ENCODE measurements around the gene DNASE1L2.
A peak's percentile ranks its signal among the peaks of the same experiment; 100 is the strongest.

The DNASE1L2 gene

DNA sequence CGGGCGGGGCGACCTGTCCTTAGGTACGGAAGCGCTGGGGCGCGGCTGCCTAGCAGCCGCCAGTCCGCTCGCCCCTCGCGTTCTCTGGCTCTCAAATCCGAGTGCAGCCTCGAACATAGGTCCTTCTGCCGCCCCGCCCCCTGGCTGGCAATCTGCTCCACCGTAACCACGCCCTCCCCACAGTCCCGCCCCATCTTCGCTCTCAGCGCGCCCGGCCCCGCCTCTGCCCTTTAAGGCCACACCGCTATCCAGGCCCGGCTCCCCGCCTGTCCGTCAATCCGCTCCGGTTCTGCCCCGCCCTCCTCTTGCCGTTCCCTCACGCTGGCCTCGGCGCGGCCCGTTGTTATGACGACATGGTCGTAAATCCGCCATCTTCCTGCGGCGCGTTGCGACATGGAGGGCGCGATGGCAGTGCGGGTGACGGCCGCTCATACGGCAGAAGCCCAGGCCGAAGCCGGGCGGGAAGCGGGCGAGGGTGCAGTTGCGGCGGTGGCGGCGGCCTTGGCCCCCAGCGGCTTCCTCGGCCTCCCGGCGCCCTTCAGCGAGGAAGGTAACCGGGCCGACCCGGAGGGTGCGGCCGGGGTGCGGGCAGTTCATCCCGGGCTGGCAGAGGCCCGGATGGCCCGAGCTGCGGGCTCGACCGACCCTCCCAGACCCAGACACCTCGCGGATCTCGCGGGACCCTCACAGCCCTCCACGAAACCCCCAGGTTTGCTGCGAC is 12.9 kb upstream of the DNASE1L2 start, which contains the start of gene E4F1:
Gene E4F1 (plus strand): TSS at position 371 of the 721 bp plus-strand sequence. CDS start 23 bp downstream, at position 394.
- DNase-seq (ENCODE audit: low read depth, low spot score), result peak; percentile 100

DNA sequence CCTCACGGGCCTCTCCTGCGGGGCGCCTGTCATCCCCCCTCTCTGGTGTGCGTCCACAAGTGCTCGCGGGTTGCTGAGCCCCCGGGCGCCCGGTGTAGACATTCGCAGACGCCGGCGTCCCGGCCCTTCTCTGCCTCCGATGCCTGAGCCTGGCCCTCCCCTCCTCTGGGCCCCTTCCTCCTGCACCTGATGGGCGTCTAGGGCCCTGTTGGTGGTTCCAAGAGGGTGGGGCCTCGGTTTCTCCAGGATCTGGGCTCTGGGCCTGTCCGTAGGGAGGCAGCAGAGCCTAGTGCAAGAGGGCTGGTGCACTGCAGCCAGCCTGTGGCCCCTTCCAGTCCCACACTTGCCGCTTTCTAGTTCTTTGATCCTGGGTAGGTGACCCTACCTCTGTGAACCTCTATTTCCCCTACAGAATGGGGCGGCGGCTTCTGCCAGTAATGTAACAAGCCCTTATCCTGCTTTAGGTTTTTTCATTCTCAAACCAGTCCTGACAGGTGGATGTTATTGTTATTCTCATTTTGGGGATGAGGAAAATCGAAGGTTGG is 12.2 kb upstream of the DNASE1L2 start:
- peak; percentile 70 for DNase-seq (ENCODE audit: low read depth, low spot score)

DNA sequence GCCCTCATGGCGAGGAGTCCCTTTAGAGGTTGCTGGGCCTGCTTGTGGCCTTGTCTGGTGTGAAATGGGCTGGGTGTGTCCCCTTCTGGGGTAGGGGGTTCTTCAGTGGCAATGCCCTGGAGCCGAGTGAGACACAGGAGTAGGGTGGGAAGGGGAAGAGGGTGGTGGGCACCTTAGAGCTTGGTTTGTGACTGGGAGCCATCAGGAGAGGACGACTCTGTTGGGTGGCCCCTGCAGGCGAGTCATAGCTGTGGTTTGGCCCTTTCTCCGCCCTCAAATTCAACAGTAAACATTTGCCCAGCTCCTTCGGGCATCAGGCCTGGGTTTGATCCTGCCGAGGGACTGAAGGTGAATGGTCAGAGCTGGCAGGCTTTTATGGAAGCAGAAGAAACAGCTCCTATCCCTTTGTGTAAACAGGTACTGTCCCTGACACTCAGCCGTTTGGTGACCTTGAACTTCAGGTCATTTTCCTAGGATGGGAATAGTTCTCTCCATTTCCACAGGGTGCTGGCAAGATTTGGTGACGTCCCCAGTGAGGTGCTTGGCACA is 9.9 kb upstream of the DNASE1L2 start:
- no peak for DNase-seq (ENCODE audit: low read depth, low spot score)

DNA sequence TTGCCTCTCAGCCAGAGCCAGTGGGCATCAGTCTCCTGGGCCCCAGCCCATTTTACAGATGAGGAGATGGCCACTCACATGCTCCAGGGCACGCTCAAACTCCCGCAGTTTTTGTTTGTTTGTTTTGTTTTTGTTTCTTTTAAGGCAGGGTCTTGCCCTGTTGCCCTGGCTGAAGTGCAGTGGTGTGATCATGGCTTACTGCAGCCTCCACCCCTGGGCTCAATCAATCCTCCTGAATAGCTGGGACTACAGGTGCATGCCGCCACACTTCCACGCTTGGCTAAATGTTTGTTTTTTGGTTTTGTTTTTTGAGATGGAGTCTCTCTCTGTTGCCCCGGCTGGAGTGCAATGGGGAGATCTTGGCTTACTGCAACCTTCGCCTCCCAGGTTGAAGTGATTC is 9.3 kb upstream of the DNASE1L2 start:
- DNase-seq (ENCODE audit: low read depth, low spot score), result no peak

DNA sequence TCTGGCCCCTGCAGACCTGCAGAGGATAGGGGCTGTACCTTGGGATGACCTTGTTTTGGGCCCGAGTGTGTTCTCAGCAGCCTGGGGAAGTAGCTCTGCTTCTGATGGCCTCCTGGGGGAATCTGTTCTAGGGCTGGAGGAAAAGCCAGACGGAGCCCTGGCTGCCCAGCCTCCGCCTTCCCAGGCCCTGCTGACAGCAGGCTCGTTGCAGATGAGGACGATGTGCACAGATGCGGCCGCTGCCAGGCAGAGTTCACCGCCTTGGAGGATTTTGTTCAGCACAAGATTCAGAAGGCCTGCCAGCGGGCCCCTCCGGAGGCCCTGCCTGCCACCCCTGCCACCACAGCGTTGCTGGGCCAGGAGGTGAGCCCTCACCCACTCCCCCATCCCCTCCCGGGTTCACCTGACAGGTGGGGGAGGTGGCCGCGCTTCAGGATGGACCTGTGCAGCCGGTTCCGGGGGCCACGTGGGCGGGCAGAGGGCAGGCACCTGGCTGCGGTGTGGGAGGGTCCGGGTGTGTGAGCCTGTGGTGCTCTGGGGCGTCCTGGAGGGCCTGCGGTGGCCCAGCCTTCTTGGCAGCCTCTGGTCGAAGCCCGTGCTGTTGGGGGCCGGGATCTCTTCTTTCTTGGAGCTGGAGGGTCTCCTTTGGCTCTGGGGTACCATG is 8.0 kb upstream of the DNASE1L2 start:
- no peak for DNase-seq (ENCODE audit: low read depth, low spot score)

DNA sequence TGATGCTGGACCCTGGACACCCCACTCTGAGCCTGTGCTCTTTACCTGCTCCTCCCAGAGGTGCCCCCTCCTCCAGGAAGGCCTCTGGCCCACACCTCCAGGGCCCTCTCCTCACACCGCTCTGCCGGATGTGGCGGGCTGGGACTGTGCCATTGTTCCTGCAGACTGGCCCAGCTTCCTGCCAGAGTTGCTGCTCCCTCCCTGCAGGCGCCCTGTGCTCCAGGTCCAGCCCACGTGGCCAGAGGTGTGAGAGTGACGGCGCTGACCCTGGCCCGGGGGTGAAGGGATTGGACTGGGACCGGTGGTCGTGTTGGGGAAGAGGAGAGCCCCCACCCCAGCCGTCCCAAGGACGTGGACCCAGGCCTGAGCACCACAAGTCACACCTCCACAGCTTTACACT is 7.2 kb upstream of the DNASE1L2 start:
- no peak for DNase-seq (ENCODE audit: low read depth, low spot score)

DNA sequence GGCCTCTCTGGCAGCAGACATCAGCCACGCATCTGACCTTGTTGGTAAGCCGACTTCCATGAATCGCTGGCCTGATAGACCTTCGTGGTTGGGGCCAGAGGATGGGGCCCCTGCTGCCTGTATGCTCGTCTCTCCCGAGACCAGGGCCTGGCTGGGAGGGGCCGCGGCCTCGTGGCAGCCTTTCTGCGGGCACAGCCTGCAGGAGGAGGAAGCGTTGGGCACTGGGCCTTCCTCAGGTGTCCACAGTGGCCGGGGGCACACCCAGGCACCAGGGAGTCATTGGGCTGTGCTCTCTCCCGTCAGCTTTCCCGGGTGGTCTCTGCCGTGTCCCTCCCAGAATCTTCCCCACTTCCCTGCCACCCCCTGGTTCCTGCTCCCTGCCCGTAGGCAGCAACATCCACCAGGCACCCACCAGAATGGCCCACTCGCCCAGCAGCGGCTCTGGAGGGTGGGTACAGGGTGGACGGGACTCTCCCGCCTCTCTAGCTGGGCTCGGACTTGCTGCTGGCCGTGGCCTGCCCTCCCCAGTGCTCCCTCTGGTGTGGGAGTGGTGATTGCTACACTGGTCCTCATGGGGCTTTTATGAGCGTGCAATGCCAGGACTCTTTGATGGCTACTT is 6.5 kb upstream of the DNASE1L2 start:
- DNase-seq (ENCODE audit: low read depth, low spot score), result no peak

DNA sequence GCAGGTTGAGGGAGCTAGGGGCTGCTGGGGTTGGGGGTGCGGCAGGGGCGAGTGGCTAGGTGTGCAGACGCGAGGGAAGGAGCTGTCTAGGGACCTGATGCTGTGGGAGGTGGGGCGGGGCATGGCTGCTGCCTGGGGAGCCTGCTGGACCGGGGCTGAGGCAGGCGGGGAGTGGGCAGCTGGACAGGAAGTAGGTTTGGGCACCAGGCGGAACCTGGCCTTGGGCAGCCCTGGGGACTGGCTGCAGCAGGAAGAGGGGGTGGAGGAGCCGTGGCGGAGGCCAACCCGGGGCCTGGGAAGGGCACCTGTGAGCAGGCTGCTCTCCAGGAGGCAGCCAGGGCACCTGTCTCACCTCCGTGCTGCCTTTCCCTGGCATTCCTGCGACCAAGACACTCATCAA is 5.9 kb upstream of the DNASE1L2 start:
- no peak for DNase-seq (ENCODE audit: low read depth, low spot score)

DNA sequence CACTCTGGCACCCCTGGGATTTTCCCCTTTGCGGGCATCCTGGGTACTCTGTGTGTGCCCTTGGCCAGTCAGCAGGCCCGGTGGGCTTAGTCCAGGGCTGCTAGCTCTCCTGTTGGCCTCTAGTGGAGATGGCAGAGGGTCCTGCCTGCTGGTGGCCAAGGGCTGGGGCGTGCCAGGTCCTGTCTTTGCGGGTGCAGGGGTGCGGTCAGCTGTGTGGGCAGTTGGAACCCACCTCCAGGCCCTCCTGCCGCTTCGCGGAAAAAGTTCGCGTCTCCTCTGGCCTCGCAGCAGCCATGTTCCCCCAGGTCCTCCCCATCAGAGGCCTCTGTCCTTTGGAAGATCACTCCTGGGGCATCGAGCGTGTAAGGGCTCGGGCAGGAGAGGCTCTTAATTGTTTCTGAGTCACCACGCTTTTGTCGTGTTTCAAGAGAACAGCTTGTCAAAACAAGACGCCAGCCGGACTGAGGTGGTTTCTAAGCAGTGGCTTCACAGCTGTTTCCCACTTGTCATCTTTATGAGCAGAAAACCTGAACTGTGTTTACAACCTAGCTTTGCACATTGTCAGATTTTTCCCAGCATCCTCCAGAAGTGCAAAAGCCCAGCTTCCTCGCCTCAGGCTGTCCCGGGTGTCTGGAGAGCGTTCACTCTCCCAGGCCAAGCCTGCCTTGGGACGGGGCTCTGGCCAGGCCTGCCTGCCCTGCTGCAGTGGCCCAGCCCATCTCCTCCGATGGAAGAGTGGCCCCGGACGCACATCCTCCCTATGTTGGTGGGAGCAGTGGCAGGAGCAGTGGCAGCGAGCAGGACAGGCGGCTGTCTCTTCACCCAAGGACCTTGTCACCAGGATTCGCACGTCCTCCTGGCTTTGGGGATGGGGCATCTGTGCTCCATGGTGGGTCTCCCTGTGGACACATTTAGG is 5.0 kb upstream of the DNASE1L2 start:
- DNase-seq (ENCODE audit: low read depth, low spot score), result peak; percentile 68

DNA sequence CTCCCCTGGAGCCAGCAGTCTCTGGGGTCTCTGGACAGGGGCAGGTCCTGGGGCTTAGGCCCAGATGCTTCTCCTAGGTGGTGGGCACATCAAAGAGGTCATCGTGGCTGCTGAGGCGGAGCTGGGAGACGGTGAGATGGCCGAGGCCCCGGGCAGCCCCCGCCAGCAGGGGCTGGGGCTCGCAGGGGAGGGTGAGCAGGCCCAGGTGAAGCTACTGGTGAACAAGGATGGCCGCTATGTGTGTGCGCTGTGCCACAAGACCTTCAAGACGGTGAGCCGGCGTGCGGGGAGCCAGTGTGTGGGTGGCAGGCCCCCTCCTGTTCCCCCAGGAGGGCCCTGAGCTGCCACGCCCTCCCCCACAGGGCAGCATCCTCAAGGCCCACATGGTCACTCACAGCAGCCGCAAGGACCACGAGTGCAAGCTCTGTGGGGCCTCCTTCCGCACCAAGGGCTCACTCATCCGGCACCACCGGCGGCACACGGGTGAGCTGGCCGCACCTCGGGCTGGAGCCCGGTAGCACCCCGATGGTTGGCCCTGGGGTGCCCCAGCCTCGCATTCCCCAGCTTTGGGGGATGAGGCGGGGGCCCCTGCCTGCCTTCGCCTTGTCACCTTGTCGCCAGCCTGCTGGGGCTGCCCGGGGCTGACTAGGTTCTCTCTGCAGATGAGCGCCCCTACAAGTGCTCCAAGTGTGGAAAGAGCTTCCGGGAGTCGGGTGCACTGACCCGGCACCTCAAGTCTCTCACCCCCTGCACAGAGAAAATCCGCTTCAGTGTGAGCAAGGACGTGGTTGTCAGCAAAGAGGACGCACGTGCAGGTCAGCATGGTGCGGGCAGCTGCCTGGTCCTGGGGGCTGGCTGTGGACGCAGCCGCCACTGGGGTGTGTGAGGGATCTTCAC is 3.9 kb upstream of the DNASE1L2 start:
- DNase-seq (ENCODE audit: low read depth, low spot score), result no peak

DNA sequence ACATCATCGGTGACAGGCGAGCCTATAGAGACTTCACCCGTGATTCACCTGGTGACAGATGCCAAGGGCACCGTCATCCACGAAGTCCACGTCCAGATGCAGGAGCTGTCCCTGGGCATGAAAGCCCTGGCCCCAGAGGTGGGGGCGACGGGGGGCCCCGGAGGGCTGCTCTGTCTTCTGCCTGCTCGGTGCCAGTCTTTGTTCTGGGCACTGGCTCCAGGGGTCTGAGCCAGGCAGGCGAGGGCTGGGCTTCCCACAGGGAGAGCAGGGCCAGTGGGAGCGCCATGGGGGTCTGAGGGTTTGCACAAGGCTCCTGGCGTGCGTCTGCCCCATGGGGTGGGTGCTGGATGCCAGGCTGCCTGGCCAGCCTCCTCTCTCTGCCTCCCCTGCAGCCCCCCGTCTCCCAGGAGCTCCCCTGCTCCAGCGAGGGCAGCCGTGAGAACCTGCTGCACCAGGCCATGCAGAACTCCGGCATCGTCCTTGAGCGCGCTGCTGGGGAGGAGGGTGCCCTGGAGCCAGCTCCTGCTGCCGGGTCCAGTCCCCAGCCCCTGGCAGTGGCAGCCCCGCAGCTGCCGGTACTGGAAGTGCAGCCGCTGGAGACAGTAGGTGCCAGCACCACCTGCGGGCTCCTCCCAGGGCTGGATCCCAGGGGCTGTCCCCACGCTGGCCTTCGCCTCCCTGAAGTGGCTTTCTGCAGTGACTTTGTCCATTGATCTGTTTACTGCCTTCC is 3.0 kb upstream of the DNASE1L2 start:
- no peak for DNase-seq (ENCODE audit: low read depth, low spot score)

DNA sequence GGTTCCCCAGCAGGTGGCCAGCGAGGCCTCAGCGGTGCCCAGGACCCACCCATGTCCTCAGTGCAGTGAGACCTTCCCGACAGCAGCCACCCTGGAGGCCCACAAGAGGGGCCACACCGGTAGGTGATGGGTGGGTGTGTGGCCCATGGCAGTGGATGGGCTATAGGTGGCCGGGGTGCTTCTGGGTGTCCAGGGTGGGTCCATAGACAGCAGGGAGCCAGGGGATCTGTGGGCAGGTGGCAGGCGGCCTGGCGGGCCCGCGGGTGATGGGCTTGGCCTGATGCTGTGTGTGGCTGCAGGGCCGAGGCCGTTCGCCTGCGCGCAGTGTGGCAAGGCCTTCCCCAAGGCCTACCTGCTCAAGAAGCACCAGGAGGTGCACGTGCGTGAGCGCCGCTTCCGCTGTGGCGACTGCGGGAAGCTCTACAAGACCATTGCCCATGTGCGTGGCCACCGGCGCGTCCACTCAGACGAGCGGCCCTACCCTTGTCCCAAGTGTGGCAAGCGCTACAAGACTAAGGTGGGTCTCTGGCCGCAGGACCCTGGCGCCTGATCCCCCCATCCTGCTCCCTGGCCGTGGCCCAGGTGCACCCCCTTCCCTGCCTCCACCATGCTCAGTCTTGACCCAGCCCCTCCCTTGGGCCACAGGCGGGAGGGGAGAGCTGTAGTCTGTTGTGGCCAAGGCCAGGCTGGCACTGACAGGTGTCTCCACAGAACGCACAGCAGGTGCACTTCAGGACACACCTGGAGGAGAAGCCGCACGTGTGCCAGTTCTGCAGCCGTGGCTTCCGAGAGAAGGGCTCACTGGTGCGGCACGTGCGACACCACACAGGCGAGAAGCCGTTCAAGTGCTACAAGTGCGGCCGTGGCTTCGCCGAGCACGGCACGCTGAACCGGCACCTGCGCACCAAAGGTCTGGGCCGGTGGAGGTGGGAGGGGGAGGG is 2.1 kb upstream of the DNASE1L2 start:
- DNase-seq (ENCODE audit: low read depth, low spot score), result no peak

DNA sequence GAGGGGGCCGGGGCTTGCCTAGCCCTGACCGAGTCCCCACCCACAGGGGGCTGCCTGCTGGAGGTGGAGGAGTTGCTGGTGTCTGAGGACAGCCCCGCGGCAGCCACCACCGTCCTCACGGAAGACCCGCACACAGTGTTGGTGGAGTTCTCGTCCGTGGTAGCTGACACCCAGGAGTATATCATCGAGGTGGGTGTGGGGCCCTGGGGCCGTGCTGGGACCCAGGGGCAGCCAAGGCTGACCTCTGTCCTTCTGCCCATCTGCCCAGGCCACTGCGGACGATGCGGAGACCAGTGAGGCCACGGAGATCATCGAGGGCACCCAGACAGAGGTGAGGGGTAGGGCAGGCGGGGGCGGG is 1.5 kb upstream of the DNASE1L2 start:
- no peak for DNase-seq (ENCODE audit: low read depth, low spot score)

DNA sequence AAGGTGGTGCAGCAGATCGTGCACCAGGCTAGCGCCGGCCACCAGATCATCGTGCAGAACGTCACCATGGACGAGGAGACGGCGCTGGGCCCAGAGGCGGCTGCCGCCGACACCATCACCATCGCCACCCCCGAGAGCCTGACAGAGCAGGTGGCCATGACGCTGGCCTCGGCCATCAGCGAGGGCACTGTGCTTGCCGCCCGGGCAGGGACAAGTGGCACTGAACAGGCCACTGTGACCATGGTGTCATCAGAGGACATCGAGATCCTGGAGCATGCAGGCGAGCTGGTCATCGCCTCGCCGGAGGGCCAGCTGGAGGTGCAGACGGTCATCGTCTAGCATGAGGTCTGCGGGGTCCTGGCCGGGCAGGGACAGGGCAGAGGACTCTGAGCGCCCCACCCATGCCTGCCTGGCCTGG is 1.0 kb upstream of the DNASE1L2 start:
- DNase-seq (ENCODE audit: low read depth, low spot score), result no peak

DNA sequence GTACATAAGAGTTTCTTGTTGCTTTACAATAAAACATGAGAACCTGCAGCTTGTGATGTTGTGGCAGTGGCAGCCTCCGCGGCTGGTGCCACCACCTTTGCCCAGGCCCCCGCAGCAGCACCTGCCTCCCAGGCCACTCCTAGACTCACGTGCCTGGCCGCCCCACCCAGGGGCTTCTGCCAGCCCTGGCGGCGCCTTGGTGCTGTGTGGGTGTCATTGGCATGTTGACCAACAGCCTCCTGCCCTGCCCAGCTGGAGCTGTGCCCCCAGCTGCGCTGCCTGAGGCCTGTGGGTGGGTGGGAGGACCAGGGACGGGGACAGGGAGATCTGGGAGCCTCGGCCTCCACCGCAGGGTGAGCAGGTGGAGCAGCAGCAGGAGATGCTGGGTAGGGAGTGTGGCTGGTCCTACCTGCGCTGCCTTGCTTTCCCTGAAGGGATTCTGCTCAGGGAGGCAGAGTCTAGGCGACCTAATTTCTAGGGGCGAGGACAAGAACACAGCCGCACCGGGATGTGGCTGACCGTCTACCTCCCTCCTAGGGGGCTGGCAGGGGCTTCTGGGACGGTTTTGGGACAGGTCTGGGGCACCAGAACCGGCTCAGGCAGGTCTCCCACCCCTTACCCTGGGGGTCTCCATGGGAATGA is 428 bp upstream of the DNASE1L2 start:
- DNase-seq (ENCODE audit: low read depth, low spot score), result no peak

DNA sequence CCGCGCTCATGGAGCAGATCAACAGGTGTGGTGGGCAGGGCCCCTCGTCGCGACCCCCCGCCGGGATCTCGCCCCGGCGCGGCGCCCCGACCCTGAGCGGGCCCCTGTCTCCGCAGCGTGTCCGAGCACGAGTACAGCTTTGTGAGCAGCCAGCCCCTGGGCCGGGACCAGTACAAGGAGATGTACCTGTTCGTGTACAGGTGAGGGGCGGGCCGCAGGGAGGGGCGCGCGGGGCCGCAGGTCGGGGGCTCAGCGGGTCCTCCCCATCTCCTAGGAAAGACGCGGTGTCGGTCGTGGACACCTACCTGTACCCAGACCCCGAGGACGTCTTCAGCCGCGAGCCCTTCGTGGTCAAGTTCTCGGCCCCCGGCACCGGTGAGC is 848 bp downstream of the DNASE1L2 start:
- DNase-seq (ENCODE audit: low read depth, low spot score), result no peak

DNA sequence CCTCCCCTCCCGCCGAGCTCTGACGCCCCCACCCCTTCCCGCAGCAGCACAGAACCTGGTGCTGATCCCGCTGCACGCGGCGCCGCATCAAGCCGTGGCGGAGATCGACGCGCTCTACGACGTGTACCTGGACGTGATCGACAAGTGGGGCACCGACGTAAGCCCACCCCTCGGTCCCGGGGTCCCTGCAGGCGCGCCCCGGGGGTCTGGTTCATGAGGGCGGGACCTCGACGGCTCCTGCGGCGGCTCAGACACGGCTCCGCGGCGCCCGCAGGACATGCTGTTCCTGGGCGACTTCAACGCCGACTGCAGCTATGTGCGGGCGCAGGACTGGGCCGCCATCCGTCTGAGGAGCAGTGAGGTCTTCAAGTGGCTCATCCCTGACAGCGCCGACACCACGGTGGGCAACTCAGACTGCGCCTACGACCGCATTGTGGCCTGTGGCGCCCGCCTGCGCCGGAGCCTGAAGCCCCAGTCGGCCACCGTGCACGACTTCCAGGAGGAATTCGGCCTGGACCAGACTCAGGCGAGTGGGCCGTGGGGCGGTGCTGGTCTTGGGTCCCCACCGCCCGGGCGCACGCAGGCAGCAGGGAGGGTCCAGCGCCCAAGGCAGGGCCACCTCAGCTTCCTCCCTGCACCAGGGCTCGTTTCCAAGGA is 1.4 kb downstream of the DNASE1L2 start:
- peak; percentile 43 for DNase-seq (ENCODE audit: low read depth, low spot score)

Measured in astrocyte of the hippocampus (primary cell).